Liver (tissue), 3 donors: Measurements from ENCODE around the gene DOCK10.

Experiments used
- ATF3 ChIP-seq: IDR thresholded peaks from 2 replicates; pipeline ENCODE4 v1.6.1; 2016; ENCODE audit warnings: antibody characterized with exemption
- CTCF ChIP-seq: fragments of 150-350 bp; IDR thresholded peaks from 2 replicates; pipeline ENCODE4 v1.5.1; 2017; ENCODE audit warnings: improper control_type of control experiment, low read depth, low read length; ENCODE audit not compliant: missing input control
- GABPA ChIP-seq, 2 donors: IDR thresholded peaks in 1 of 2; conservative IDR thresholded peaks in 1 of 2; 2 replicates each; pipeline ENCODE4 v1.6.1; 2016; ENCODE audit warnings: antibody characterized with exemption in 2 of 2, mild to moderate bottlenecking in 1 of 2, moderate library complexity in 1 of 2
- JUND ChIP-seq, 2 donors: IDR thresholded peaks; 2 replicates each; pipeline ENCODE4 v1.6.1; 2016; ENCODE audit warnings: antibody characterized with exemption in 2 of 2
- MAX ChIP-seq: IDR thresholded peaks from 2 replicates; pipeline ENCODE4 v1.6.1; 2016; ENCODE audit warnings: antibody characterized with exemption
- NR2F2 ChIP-seq: IDR thresholded peaks from 2 replicates; pipeline ENCODE4 v1.6.1; 2016; ENCODE audit warnings: antibody characterized with exemption
- RAD21 ChIP-seq, 2 donors: IDR thresholded peaks; 2 replicates each; pipeline ENCODE4 v1.6.1; 2016; ENCODE audit warnings: antibody characterized with exemption in 2 of 2, mild to moderate bottlenecking in 2 of 2
- REST ChIP-seq: IDR thresholded peaks from 2 replicates; pipeline ENCODE4 v1.6.1; 2016; ENCODE audit warnings: antibody characterized with exemption, mild to moderate bottlenecking
- RXRA ChIP-seq, 2 donors: IDR thresholded peaks; 2 replicates each; pipeline ENCODE4 v1.6.1; 2017 to 2018; ENCODE audit warnings: antibody characterized with exemption in 2 of 2, mild to moderate bottlenecking in 1 of 2
- SP1 ChIP-seq: IDR thresholded peaks from 2 replicates; pipeline ENCODE4 v1.6.1; 2018; ENCODE audit warnings: antibody characterized with exemption, mild to moderate bottlenecking
- YY1 ChIP-seq: IDR thresholded peaks from 2 replicates; pipeline ENCODE4 v1.6.1; 2016; ENCODE audit warnings: antibody characterized with exemption, mild to moderate bottlenecking
- donor health status: healthy.
- donor health status: healthy.

DNA sequence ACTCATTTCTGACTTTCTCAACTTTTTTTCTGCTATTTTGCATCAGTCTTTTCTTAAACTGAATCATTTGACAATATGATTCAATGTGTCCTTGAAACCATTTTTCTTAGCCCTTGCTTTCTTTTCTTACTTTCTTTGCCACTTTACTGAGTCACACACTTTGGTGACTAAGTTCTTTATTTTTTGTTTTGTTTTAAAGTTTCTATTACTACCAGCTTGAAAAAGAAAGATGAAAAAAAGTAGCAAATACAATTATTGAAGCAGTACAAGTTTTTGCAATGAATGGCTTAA lies 116.5 kb downstream of the DOCK10 start:
- TF ChIP-seq CTCF (no peak), JUND (IDR thresholded peaks at IDR 0.05) (no peak), SP1 (no peak), RAD21 (IDR thresholded peaks at IDR 0.05) (no peak), YY1 (no peak), GABPA (IDR thresholded peaks at IDR 0.05 in 1 of 2, conservative IDR thresholded peaks at IDR 0.05 in 1 of 2) (no peak), ATF3 (no peak), MAX (no peak), RXRA (IDR thresholded peaks at IDR 0.05) (no peak), REST (no peak), NR2F2 (no peak)
